DMS79 treated with DMSO at 0.1 percent for 48 hours (cell line): ENCODE data around the gene BIN1.

ENCODE experiments used
- DNase-seq: peaks from one replicate; lab custom pipeline; 2025; lab: John Stamatoyannopoulos, UW

BIN1 gene

DNA sequence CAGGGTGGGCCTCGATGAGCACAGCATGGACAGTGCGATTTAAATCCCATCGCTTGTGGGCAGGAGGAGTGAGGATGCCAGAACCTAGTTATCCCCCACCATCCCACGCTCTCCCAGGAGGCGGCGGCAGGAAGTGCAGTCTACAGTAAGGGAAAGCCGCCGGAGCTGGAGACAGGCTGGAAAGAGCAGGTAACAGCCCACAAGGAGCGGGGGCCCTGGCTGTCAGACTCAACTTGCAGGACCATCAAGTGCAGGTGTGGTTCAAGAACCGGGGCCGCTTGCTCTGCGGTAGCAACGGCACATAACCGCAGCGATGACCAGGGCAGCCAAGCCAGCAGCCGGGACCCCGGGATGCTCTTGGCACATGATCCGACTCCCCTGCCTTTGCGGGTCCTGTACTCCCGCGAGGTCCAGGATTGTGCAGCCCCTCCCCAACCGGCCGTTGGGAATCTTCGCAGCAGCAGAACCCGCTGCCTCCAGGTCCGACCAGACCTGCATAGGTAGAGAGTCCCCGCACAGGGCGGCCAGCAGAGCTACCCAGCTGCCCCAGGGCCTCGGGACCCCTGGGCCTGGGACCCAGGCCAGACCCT, 82.1 kb downstream of the BIN1 start:
- DNase-seq, result peak; percentile 28

- no peak for DNase-seq
Observed at GRCh38 chr2:127023504-127023903, 83.5 kb downstream of the BIN1 start.

DNA sequence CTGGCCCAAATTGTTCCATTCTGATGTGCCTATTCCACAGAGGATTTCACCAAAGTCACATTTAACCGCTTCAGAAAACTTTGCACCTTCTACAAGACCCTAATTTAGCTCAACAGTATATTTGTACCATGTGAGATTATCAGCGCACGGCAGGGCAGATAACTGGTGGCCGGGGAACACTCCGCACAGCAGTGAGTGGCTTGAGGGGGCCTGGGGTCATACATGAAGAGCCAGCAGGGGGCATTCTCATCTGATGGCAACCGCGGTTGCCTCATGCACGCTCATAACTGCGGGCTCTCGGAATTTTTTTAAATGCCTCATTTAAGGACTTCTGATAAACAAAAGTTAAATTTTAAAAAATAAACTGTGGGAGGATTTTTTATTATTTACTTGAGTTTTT, 84.1 kb downstream of the BIN1 start:
- no peak for DNase-seq

DNA sequence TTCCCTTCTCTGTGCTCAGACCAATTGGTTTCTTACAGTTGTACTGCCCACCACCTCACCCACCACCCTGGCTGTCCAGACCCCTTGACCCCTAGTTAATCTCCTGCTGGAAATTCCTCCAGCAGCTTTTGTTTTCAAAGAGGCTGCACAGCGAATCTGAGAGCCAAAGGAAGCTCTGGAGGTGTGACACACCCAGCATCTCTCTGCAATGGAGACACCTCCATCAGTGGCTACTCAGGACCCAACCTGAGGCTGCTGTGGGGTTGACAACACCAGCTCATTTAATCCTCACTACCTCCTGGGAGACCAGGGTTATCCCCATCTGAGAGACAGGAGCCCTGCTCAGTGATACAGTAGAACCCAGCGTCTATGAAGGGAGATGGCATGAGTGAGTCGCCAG, 86.4 kb downstream of the BIN1 start:
- DNase-seq, result no peak

DNA sequence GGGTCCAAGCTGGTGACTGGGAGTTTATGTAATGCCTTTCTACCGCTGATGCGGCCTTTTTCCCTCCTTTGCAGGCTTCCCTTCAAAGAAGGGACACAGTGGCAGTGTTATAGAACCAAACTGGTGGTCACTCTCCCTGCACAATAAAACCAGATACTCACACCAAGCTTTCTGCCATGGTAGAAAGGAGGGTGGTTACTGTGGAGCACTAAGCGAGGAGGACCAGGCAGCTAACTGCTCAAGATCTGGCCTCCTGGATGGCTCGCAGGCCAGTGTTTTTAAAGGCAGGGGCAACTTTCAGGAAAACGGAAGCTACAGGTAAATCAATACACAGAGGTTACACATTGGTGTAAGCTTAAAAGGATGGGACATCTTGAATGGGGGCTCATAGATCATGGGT, 89.4 kb downstream of the BIN1 start:
- DNase-seq, result no peak

- DNase-seq, result no peak
Observed at GRCh38 chr2:127016329-127016728, 90.6 kb downstream of the BIN1 start.

- DNase-seq, result no peak
Observed at GRCh38 chr2:127015106-127015910, 91.6 kb downstream of the BIN1 start.

GRCh38 chr2:127014630-127015029, 92.3 kb downstream of the BIN1 start:
- DNase-seq, result no peak

DNA sequence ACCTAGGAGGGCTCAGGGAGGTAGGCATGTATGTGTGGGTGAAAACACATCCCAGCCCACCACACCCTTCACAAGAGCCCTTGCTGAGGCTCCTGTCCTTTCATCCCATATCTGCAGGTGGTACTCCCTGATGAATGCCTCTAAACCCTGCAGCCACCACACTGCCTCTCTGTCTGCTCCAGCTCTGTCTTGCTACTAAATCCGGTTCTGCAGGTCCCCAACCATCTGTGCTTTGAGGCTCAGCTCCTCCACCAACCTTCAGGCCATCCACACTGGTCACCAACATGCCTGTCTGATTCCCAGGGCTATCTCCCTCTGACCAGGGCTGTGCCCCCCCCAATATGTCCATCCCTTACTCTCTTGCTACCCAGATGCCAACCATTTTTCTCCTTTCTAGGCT, 92.7 kb downstream of the BIN1 start:
- DNase-seq, result no peak

- DNase-seq, result no peak
Observed at GRCh38 chr2:127012868-127013267, 94.1 kb downstream of the BIN1 start.

DNA sequence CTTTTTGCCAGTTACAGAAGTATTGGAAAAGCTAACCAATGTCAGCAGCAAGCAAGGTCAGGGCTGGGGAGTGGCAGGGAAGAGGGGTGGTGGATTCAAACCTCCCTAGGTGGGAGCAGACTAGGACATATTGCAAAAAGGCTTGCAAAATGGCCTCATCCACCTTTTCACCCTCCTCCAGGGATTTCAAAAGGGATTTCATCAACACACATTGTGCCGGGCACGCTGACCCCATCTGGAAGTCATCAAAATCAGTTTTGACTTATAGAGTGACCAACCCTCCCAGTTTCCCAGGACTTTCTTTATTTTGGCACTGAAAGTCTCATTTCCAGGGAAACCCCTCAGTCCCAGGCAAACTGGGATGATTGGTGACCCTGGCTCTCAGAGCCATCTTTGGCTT, 94.7 kb downstream of the BIN1 start:
- no peak for DNase-seq

GRCh38 chr2:127011796-127012195, 95.2 kb downstream of the BIN1 start:
- no peak for DNase-seq

GRCh38 chr2:127011231-127011661, 95.7 kb downstream of the BIN1 start:
- DNase-seq, result no peak

- no peak for DNase-seq
Observed at GRCh38 chr2:127008265-127009015, 98.5 kb downstream of the BIN1 start.

- DNase-seq, result no peak
Observed at GRCh38 chr2:127007652-127008051, 99.3 kb downstream of the BIN1 start.

DNA sequence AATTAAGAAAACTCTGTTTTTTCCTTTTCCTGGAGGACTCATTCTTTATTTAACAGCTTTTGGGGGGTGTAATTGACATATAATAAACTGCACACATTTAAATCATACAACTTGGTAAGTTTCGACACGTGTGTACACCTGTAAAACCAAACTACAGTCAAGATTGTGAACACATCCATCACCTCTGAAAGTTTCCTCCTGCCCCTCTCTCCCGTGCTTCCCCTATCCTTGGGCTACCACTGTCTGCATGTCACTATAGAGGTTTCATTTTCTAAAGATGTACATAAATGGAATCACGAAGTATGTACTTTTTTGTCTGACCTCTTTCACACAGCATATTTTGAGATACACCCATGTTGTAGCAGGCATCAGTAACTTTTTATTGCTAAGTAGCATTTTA, 100.0 kb downstream of the BIN1 start:
- no peak for DNase-seq

DNA sequence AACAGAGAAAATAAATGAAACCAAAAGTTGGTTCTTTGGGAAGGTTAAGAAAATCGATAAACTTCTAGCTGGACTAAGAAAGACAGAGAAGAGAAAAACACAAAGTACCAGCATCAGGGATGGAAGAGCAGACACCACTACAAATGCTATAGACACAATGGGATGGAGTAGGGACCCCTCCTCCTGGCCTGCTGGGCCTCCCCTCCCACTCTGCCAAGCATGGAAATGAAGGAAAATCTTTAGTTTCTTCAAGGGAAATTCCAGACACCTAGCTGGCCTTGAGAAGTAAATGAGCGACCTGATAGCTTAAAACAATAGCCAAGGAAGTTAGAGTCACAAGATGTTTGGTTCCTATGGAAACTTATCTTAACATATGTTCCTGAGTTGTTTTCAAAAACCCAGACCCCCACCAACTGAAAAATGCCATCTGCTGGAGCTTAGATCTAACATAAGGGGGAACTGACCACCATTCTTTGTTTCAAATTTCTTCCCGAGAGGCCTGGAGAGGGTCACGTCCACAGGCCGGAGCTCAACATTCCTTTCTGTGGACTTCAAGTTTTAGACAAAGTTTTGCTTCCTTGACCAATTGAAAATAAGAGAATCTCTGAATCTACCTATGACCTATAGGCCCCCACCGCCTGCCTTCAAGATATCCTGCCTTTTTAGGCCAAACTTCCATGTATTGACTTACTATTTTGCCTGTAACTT, 101.9 kb downstream of the BIN1 start:
- no peak for DNase-seq

DNA sequence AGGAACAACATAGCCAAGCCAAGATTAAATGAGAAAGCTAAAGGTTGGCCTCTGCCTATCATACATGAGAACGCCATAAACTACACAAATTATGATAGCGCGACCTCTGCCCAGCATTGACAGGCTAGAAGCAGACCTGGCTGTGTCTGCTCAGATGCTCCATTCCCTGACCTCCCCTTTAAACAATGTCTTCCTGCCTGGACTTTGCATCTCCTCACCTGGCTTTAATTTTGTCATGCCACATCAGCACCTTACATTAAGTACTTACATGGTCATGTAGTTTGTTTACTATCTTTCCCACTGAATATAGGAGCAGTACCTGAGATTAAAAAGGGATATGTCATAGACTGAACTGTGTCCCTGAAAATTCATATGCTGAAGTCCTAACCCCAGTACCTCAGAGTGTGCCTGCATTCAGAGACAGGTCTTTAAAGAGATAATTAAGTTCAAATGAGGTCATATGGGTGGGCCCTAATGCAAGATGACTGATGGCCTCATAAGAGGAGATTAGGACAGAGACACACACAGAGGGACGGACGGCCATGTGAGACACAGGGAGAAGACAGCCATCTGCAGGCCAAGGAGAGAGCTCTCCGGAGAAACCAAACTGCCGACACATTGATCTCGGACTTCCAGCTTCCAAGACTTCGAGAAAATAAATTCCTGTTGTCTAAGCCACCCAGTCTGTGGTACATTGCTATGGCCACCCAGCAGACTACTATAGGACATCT, 103.7 kb downstream of the BIN1 start:
- no peak for DNase-seq

DNA sequence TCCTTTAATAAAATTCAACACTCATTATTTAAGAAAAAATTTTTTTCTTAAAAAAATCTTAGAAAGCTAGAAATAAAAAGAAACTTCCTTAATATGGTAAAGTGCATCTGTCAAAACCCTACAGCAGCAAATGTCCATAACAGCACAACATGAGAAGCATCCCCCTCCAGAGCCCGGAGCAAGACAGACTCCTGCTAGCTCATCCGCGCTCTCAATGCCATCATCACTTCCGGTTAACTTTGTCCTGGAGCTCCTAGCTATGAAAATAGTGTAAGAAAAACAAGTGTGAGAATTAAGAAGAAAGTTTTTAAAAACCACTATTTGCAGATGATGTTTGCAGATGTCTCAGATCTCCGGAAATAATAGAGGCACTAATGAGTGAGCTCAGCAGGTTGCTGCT, 105.2 kb downstream of the BIN1 start:
- DNase-seq, result no peak

DNA sequence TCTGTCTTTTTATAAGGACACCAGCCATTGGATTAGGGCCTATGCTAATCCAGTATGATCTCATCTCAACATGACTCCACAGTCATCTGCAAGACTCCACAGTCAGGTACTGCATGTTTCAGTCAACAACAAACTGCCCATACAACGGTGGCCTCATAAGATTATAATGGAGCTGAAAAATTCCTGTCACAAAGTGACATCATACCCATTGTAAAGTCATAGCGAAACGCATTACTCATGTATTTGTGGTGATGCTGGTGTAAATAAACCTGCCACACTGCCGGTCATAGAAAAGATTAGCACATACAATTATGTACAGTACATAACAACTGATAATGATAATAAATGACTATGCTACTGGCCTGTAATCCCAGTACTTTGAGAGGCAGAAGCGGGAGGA, 106.0 kb downstream of the BIN1 start:
- DNase-seq, result no peak

DNA sequence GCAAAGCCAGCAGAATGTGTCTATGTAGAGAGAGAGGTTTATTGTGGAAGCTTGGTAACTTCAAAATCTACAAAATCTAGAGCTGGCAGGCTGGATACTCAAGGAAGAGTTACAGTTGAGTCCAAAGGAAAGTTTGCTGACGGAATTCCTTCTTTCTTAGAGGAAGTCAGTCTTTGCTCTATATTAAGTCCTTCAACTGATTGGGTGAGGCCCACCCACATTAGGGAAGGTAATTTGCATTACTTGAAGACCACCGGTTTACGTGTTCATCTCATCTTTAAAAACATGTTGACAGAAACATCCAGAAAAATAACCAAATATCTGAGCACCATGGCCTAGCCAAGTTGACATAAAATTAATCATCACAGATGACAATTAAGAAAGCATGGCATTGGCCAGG, 106.8 kb downstream of the BIN1 start:
- no peak for DNase-seq
